ENCODE measurements around the gene GALM. TPM values are rescaled to one million over a fixed set of nuclear protein-coding genes. Genes with fewer than 3 reads are reported as not detected.

GALM gene
- total and polyA plus RNA-seq, 2 of the 13 experiments (the other 11 are each of a cell fraction or from before 2014, with no cell fraction given) = 65.5 to 90.0 TPM

GRCh38 chr2:38666556-38666910 is 619 bp downstream of the GALM start (continued):
- TF ChIP-seq USF2 (IDR thresholded peaks at IDR 0.05; ENCODE audit: low read depth, low read length) (no peak), USF2 (CRISPR knock-in tag; IDR thresholded peaks at IDR 0.05; ENCODE audit: borderline replicate concordance) (peak; percentile 52; the same call in 1 of the 2 replicates), ZNF773 (CRISPR knock-in tag; IDR thresholded peaks at IDR 0.05; ENCODE audit: borderline replicate concordance) (no peak), NR2F6 (IDR thresholded peaks at IDR 0.05) (peak; percentile 36; the same call in 1 of the 2 replicates), NR2F6 (CRISPR knock-in tag; IDR thresholded peaks at IDR 0.05) (peak; percentile 73), SNRNP70 (IDR thresholded peaks at IDR 0.05; ENCODE audit: low read depth, low read length) (no peak), ZNF546 (CRISPR knock-in tag; conservative IDR thresholded peaks at IDR 0.05) (0 out of 2 replicates have a peak, but pooled peaks have one; percentile 9), TERF1 (CRISPR knock-in tag; IDR thresholded peaks at IDR 0.05) (0 out of 2 replicates have a peak, but pooled peaks have one; percentile 25), ZNF280D (CRISPR knock-in tag; IDR thresholded peaks at IDR 0.05) (0 out of 2 replicates have a peak, but pooled peaks have one; percentile 25), RELA (CRISPR knock-in tag; IDR thresholded peaks at IDR 0.05) (0 out of 2 replicates have a peak, but pooled peaks have one; percentile 0), ESRRA (CRISPR knock-in tag; IDR thresholded peaks at IDR 0.05; ENCODE audit: low read depth) (no peak; the same call in 1 of the 2 replicates), MED1 (CRISPR knock-in tag; IDR thresholded peaks at IDR 0.05) (0 out of 2 replicates have a peak, but pooled peaks have one; percentile 8), FOXO4 (CRISPR knock-in tag; conservative IDR thresholded peaks at IDR 0.05) (0 out of 2 replicates have a peak, but pooled peaks have one; percentile 9), ZNF281 (CRISPR knock-in tag; IDR thresholded peaks at IDR 0.05; ENCODE audit: borderline replicate concordance) (0 out of 2 replicates have a peak, but pooled peaks have one; percentile 6), MEIS1 (CRISPR knock-in tag; IDR thresholded peaks at IDR 0.05; ENCODE audit: borderline replicate concordance) (no peak), KLF9 (CRISPR knock-in tag; IDR thresholded peaks at IDR 0.05; ENCODE audit: low read depth) (peak; percentile 92; the same call in 1 of the 2 replicates), ZNF781 (CRISPR knock-in tag; IDR thresholded peaks at IDR 0.05; ENCODE audit: borderline replicate concordance, not compliant biosample characterization) (peak; percentile 57)

All from HepG2 (cell line).